CD4-positive, alpha-beta T cell treated with Interleukin-4 for 4 hours (primary cell): ENCODE measurements around the gene TTLL4.
A peak's percentile ranks its signal among the peaks of the same experiment; 100 is the strongest.

ENCODE experiments used
- DNase-seq: peaks from one replicate; pipeline ENCODE4 v3.0.0-alpha.2; 2020

TTLL4 gene

DNA sequence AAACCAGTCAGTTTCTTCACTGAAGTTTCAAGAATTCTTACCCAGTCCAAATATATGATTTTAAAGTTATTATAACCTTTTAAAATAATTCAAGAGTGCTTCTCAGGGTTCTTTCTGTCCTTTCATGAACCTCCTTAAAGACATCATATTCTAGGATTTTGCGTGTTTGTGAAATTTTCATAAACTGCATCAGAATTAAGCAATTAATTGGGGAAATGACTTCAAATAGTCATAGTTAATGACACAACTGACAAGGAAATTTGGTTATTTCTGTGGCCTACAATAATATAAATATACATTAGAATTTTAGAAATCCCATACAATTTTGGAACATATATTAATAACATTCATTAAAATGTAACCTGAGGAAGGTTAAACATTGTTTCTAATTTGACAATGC is 81.8 kb downstream of the TTLL4 start:
- DNase-seq = no peak

DNA sequence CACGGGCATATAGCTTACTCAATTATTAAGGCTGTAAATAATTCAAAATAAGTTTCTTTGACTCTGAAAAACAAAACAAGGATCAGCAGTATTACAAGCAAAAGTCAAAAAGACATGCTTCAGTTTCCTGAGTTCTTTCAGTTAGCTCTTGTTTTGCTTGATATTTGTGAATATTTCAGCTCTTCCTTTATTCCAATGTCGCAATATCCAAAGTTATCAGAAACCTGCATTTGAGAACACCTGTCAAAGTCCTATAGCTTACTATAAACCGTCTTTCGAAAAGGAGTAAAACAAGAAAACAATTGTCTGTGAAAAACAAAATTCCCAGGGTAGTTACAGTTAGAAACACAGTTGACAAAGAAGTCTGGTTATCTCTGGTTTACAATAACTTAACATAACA is 86.1 kb downstream of the TTLL4 start:
- DNase-seq = no peak

DNA sequence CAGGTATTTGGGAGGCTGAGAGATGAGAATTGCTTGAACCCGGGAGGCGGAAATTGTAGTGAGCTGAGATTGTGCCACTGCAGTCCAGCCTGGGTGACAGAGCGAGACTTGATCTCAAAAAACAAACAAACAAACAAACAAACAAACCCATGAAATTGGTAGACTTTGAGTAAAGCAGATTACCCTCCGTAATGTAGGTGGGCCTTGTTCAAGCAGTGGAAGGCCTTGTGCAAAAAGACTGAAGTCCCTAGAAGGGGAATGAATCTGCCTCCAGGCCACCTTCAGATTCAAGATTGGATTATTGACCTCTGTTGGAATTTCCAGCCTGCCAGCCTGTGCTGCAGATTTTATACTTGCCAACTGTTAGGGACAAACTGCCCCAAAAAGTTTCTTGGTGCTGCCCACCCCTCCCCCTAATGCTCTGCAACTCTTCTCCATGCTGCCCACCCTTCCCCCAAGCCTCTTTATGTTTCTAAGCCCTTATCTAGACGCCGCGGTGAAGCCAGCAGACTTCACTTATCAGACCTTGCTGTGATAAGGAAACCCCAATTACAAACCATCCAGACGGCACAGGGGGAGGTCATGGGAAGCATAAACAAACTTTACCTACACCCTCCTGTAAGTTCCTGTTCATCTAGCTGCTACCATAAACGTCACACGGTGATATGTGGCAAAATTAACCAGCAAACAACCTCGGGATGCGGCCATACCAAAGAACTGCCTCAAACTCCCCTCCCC is 88.3 kb downstream of the TTLL4 start:
- no peak for DNase-seq

DNA sequence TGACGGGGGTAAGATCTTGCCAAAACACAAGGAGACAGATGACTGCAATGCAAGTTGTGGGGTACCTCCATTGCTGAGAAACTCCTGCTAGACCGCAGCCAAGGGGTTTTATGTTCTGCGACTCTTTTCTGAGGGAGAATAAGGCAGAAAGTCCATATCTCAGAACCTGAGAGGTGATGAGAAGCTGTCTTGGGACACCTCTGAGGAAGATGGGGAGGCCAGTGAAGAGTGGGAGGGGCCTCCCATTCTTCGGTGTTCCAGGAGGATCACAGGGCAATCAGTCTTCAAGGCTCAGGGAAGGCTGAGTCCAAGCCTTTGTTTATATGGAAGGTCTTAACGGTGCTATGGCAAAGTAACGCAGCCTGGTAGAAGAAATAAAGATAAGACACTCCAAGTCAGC is 89.4 kb downstream of the TTLL4 start:
- DNase-seq = no peak

DNA sequence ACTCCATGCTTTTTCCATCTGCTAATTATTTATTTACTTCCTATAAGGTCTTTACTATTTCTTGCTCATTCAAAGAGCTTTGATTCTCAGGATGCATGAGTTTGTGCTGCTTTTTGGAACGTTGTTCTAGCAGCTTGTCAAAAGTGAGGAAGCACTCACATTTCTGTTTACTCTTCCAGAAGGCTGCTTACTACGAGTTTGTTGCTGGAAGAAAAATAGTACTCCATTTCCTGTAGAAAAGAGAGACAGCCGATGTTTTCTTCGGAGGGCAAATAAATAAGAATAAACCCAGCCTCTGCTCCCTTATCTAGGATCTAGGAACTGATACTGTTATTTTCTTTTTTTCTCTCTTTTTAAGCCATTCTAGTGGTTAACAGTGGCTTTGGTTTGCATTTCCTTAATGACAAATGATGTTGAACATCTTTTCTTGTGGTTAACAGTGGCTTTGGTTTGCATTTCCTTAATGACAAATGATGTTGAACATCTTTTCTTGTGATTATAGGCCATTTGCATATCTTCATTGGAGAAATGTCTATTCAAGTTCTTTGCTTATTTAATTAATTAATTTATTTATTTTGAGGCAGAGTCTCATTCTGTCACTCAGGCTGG is 91.9 kb downstream of the TTLL4 start:
- DNase-seq = peak; percentile 6

DNA sequence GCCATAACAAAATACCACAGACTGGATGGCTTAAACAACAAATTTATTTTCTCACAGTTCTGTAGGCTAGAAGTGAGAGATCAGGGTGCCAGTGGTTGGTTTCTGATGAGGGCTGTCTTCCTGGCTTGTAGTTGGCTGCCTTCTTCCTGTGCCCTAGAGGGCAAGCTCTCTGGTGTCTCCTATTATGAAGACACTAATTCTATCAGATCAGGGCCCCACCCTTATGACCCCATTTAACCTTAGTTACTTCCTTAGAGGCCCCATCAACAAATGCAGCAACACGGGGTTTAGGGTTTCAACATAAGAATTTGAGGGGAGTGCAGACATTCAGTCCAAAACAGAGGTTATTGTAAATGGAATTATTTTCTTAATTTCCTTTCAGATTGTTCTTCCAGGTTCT is 94.2 kb downstream of the TTLL4 start:
- DNase-seq = no peak
